PC-9 (cell line): Measurements from ENCODE around the gene RNLS. TPM values are rescaled to one million over a fixed set of nuclear protein-coding genes. Genes with fewer than 3 reads are reported as not detected.

Experiments
- BruUV-seq: library from RNA; stranded (reverse); fragments of 400-500 nt; replicated peaks from 2 replicates; lab custom pipeline; 2021; lab: Mats Ljungman, UMichigan
- CTCF ChIA-PET: fragments of 300-600 bp; sonication (Branson Sonifier 250); formaldehyde crosslinking; loops from one replicate; lab custom pipeline; 2022; ENCODE audit warnings: antibody characterized with exemption; lab: Charles Lee
- POLR2A ChIA-PET: fragments of 300-600 bp; sonication (Branson Sonifier 250); formaldehyde crosslinking; loops from one replicate; lab custom pipeline; 2022; ENCODE audit warnings: antibody characterized with exemption; ENCODE audit not compliant: unreplicated experiment; lab: Charles Lee
- DNase-seq, 2 experiments: peaks; one replicate each; pipeline versions ENCODE4 v3.0.0 to v3.0.0-alpha.2; 2015 to 2022; ENCODE audit warnings: mixed read lengths in 1 of 2
- H2AFZ ChIP-seq: fragments of 200-600 bp; sonication (generic); 2 replicates; pipeline ENCODE4 v1.8.1; 2017; ENCODE audit warnings: antibody characterized with exemption
- H3F3A ChIP-seq: fragments of 200-600 bp; sonication (generic); 2 replicates; pipeline ENCODE4 v1.8.1; 2017; ENCODE audit warnings: antibody characterized with exemption, mild to moderate bottlenecking, low read depth; ENCODE audit not compliant: insufficient read depth
- H3K27ac ChIP-seq: fragments of 200-600 bp; sonication (generic); 2 replicates; pipeline ENCODE4 v1.6.1; 2016; ENCODE audit warnings: mixed run types
- H3K27me3 ChIP-seq: fragments of 200-600 bp; sonication (generic); 2 replicates; pipeline ENCODE4 v1.6.1; 2016; ENCODE audit warnings: low read depth, mixed run types; ENCODE audit not compliant: insufficient read depth
- H3K36me3 ChIP-seq: fragments of 200-600 bp; sonication (generic); 2 replicates; pipeline ENCODE4 v1.6.1; 2016; ENCODE audit warnings: low read depth, mixed run types
- H3K4me1 ChIP-seq: fragments of 200-600 bp; sonication (generic); replicated peaks from 2 replicates; pipeline ENCODE4 v1.6.1; 2016; ENCODE audit warnings: mixed run types; ENCODE audit not compliant: insufficient read depth
- H3K4me2 ChIP-seq: fragments of 200-600 bp; sonication (generic); 2 replicates; pipeline ENCODE4 v1.6.1; 2017; ENCODE audit warnings: mixed run types
- H3K4me3 ChIP-seq: fragments of 200-600 bp; sonication (generic); 2 replicates; pipeline ENCODE4 v1.6.1; 2016; ENCODE audit warnings: mixed run types
- H3K79me2 ChIP-seq: fragments of 200-600 bp; sonication (generic); 2 replicates; pipeline ENCODE4 v1.6.1; 2017; ENCODE audit warnings: low read depth, mixed run types
- H3K9me2 ChIP-seq: fragments of 200-600 bp; sonication (generic); 2 replicates; pipeline ENCODE4 v1.8.1; 2017; ENCODE audit warnings: mild to moderate bottlenecking; ENCODE audit not compliant: insufficient read depth
- H3K9me3 ChIP-seq: fragments of 200-600 bp; sonication (generic); 2 replicates; pipeline ENCODE4 v1.8.1; 2016; ENCODE audit warnings: low read depth; ENCODE audit not compliant: insufficient read depth
- H4K20me1 ChIP-seq: fragments of 200-600 bp; sonication (generic); 2 replicates; pipeline ENCODE4 v1.8.1; 2017; ENCODE audit not compliant: insufficient read depth
- EZH2 ChIP-seq: fragments of 200-600 bp; sonication (generic); IDR thresholded peaks from 2 replicates; pipeline ENCODE4 v1.8.0; 2017; ENCODE audit warnings: antibody characterized with exemption, low read depth
- intact Hi-C: fragments of 100-400 bp; cut with micrococcal nuclease; formaldehyde crosslinking; loops from one replicate; pipeline ENCODE4 v1.10.0; 2022; ENCODE audit not compliant: unreplicated experiment
- total RNA-seq: library from RNA; stranded (reverse); gene quantifications from 2 replicates; pipeline ENCODE4 v1.2.3, GENCODE V29; 2021
- TF ChIP-seq, protein P1 (sequence below): fragments of 200-600 bp; sonication (generic); conservative IDR thresholded peaks from 2 replicates; pipeline ENCODE4 v1.6.1; 2017; ENCODE audit warnings: mixed run types, antibody characterized with exemption, mild to moderate bottlenecking, moderate library complexity

Gene RNLS
- total RNA-seq, 1 experiment from 2014 or later: not detected

DNA sequence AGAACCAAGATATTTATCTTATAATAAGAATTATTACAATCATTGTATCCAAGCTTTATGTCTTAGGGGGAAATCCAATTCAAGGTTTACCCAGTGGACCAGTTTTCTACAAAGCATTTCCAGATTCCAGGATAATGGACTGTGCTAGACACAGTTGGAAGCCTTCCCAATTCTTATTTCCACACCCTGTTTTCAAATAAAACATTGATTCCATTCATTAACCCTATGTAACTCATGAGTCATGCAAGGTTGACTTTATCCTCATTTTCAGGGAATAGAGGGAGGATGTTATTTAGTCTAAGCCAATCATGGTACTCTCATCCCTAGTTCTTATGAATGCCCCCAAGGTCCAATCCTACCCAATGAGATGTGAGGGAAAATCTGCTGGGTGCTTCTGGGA lies 145.7 kb downstream of the RNLS start:
- Histone ChIP-seq H3K9me3 (no peaks in the 10 kb centered on the region), H3K36me3 (no peaks in the 10 kb centered on the region), H3K27ac (no peak overlapping the region), H3K4me2 (no peak overlapping the region), H4K20me1 (no peaks in the 10 kb centered on the region), H3K27me3 (no peaks in the 10 kb centered on the region), H2AFZ (no peak overlapping the region), H3K9me2 (no peaks in the 10 kb centered on the region), H3F3A (no peaks in the 10 kb centered on the region), H3K4me3 (no peak overlapping the region), H3K4me1 (peaks cover 11% of the 10 kb centered on the region; the same call in 1 of the 2 replicates), H3K79me2 (no peaks in the 10 kb centered on the region)
- intact Hi-C loops: no loop called here
- DNase-seq: no peak
- TF ChIP-seq, protein P1, sequence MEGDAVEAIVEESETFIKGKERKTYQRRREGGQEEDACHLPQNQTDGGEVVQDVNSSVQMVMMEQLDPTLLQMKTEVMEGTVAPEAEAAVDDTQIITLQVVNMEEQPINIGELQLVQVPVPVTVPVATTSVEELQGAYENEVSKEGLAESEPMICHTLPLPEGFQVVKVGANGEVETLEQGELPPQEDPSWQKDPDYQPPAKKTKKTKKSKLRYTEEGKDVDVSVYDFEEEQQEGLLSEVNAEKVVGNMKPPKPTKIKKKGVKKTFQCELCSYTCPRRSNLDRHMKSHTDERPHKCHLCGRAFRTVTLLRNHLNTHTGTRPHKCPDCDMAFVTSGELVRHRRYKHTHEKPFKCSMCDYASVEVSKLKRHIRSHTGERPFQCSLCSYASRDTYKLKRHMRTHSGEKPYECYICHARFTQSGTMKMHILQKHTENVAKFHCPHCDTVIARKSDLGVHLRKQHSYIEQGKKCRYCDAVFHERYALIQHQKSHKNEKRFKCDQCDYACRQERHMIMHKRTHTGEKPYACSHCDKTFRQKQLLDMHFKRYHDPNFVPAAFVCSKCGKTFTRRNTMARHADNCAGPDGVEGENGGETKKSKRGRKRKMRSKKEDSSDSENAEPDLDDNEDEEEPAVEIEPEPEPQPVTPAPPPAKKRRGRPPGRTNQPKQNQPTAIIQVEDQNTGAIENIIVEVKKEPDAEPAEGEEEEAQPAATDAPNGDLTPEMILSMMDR: no peak
- TF ChIP-seq EZH2: no peak
- BruUV-seq: no TSS peak
- ChIA-PET CTCF (no interaction called here), POLR2A (no interaction called here)

DNA sequence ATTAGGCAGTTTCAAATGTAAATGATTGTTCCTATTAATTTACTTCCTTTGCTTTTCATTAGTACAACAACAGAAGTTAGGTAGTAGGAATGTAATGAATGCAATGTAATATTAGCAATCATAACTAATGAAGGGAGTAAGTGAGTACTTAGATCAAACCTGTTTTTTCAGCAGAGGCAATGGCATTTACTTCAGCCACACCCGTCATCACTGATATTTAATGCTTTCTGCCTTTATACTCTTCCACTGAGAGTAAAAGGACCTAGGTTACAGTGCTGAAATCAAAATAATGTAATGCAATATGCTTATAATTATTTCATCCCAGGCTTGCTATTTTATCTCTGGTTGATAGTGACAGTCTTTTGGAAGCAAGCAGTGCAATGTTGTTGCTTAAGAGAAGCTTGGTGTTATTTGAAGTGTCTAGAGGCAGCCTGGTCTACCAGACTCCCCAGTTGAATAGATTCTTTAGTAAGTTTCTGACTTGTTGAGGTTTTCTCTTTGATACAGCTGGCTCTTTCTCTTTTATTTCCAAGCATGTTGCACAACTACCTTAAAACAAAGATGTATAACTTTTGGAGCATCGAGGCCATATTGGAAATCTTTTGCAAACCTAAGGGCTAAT lies 149.4 kb downstream of the RNLS start:
- Histone ChIP-seq H3K9me3 (no peaks in the 10 kb centered on the region), H3K4me2 (no peak overlapping the region), H3F3A (peaks cover 7% of the 10 kb centered on the region; the same call in 1 of the 2 replicates), H3K36me3 (no peaks in the 10 kb centered on the region), H3K27ac (no peak overlapping the region), H2AFZ (no peak overlapping the region), H3K4me1 (peaks cover 24% of the 10 kb centered on the region), H3K79me2 (no peaks in the 10 kb centered on the region), H3K9me2 (no peaks in the 10 kb centered on the region), H3K27me3 (no peaks in the 10 kb centered on the region), H4K20me1 (no peaks in the 10 kb centered on the region), H3K4me3 (no peak overlapping the region)
- no TSS peak for BruUV-seq
- CTCF ChIA-PET: no interaction called here
- TF ChIP-seq, protein P1: no peak
- no peak for TF ChIP-seq EZH2
- intact Hi-C loops: no loop called here
- no peak for DNase-seq
- POLR2A ChIA-PET: no interaction called here

GRCh38 chr10:88431103-88431502 lies 152.0 kb downstream of the RNLS start:
- Histone ChIP-seq H3K27ac (no peak overlapping the region), H3K27me3 (no peaks in the 10 kb centered on the region), H2AFZ (no peak overlapping the region), H3K4me2 (no peak overlapping the region), H4K20me1 (no peaks in the 10 kb centered on the region), H3K4me1 (peaks cover 37% of the 10 kb centered on the region), H3K36me3 (no peaks in the 10 kb centered on the region), H3K9me3 (no peaks in the 10 kb centered on the region), H3K4me3 (no peak overlapping the region; the same call in 1 of the 2 replicates), H3F3A (peaks cover 15% of the 10 kb centered on the region), H3K9me2 (no peaks in the 10 kb centered on the region), H3K79me2 (no peaks in the 10 kb centered on the region)
- DNase-seq: no peak
- CTCF ChIA-PET: no interaction called here
- no TSS peak for BruUV-seq
- intact Hi-C loops: no loop called here
- POLR2A ChIA-PET: no interaction called here
- TF ChIP-seq, protein P1: no peak
- TF ChIP-seq EZH2: no peak
